Ascending aorta (tissue), 2 donors: ENCODE data around the gene GARIN3. TPM values are rescaled to one million over a fixed set of nuclear protein-coding genes. Genes with fewer than 3 reads are reported as not detected.
"Not testable (repeated sequence)": the region's sequence is repeated elsewhere in the genome, so short reads cannot be mapped to it uniquely, and the experiment has no call there.

Source experiments
- DNase-seq, 2 donors: peaks; one replicate each; pipeline ENCODE4 v3.0.0-alpha.2; 2019; ENCODE audit warnings: low spot score in 2 of 2
- H3K27ac ChIP-seq, 2 donors: fragments of 200-600 bp; sonication (generic); one replicate each; pipeline ENCODE4 v1.5.1; 2016 to 2017; ENCODE audit warnings: mild to moderate bottlenecking in 1 of 2
- H3K27me3 ChIP-seq: fragments of 200-600 bp; sonication (generic); one replicate; pipeline ENCODE4 v1.5.1; 2017
- H3K36me3 ChIP-seq, 2 donors: fragments of 200-600 bp; sonication (generic); one replicate each; pipeline ENCODE4 v1.5.1; 2016
- H3K4me1 ChIP-seq, 2 donors: fragments of 200-600 bp; sonication (generic); one replicate each; pipeline ENCODE4 v1.5.1; 2016 to 2017; ENCODE audit warnings: mild to moderate bottlenecking in 1 of 2
- H3K4me3 ChIP-seq, 2 donors: fragments of 200-600 bp; sonication (generic); one replicate each; pipeline ENCODE4 v1.5.1; 2016 to 2017; ENCODE audit warnings: mild to moderate bottlenecking in 1 of 2
- H3K9me3 ChIP-seq, 2 donors: fragments of 200-600 bp; sonication (generic); one replicate each; pipeline ENCODE4 v1.5.1; 2016
- CTCF ChIP-seq, 3 experiments: fragments of 200-600 bp in 2 of 3; fragments of 450-650 bp in 1 of 3; sonication (generic) in 2 of 3; IDR thresholded peaks; one replicate each; pipeline ENCODE4 v1.5.1; 2016 to 2019; ENCODE audit warnings: antibody characterized with exemption in 3 of 3, mild to moderate bottlenecking in 1 of 3, moderate library complexity in 1 of 3
- intact Hi-C: fragments of 100-400 bp; cut with DNase I; formaldehyde crosslinking; loops from one replicate; pipeline ENCODE4 v1.15.1; 2023
- total RNA-seq: library from RNA; depleted of rRNA; stranded (reverse); fragments of >200 nt; gene quantifications from one replicate; pipeline ENCODE4 v1.1.0, GENCODE V29; 2016

The GARIN3 gene
- total RNA-seq, 1 donor from 2014 or later: not detected

GRCh38 chr5:157188270-157188669 is 22.2 kb upstream of the GARIN3 start:
- no peaks in the 10 kb centered on the region for H3K36me3 ChIP-seq
- DNase-seq: no peak
- H3K27ac ChIP-seq: no peak overlapping the region
- intact Hi-C loops: no loop called here
- H3K4me1 ChIP-seq: no peaks in the 10 kb centered on the region
- no peak for TF ChIP-seq CTCF (IDR thresholded peaks at IDR 0.05)
- H3K27me3 ChIP-seq: no peaks in the 10 kb centered on the region
- no peak overlapping the region for H3K4me3 ChIP-seq
- H3K9me3 ChIP-seq: no peaks in the 10 kb centered on the region

GRCh38 chr5:157187046-157187754 is 21.1 kb upstream of the GARIN3 start:
- no peaks in the 10 kb centered on the region for H3K4me1 ChIP-seq

GRCh38 chr5:157186309-157187045 is 20.4 kb upstream of the GARIN3 start:
- H3K27me3 ChIP-seq: no peaks in the 10 kb centered on the region
- no peak for TF ChIP-seq CTCF (IDR thresholded peaks at IDR 0.05)
- H3K27ac ChIP-seq: no peak overlapping the region
- H3K36me3 ChIP-seq: no peaks in the 10 kb centered on the region
- H3K4me1 ChIP-seq: no peaks in the 10 kb centered on the region
- intact Hi-C loops: no loop called here
- no peak for DNase-seq
- no peaks in the 10 kb centered on the region for H3K9me3 ChIP-seq
- H3K4me3 ChIP-seq: no peak overlapping the region

More at GRCh38 chr5:157187046-157187754, 21.1 kb upstream of the GARIN3 start:
- H3K9me3 ChIP-seq: no peaks in the 10 kb centered on the region
- H3K27ac ChIP-seq: no peak overlapping the region
- no peaks in the 10 kb centered on the region for H3K27me3 ChIP-seq
- TF ChIP-seq CTCF (IDR thresholded peaks at IDR 0.05): no peak
- H3K36me3 ChIP-seq: no peaks in the 10 kb centered on the region
- no peak overlapping the region for H3K4me3 ChIP-seq
- intact Hi-C loops: no loop called here
- DNase-seq: no peak

- DNase-seq, H3K4me1 ChIP-seq, intact Hi-C loops, H3K9me3 ChIP-seq, H3K27ac ChIP-seq, H3K36me3 ChIP-seq, H3K27me3 ChIP-seq, H3K4me3 ChIP-seq: not testable (repeated sequence)
Observed at GRCh38 chr5:157185122-157185521, 19.1 kb upstream of the GARIN3 start.

- Histone ChIP-seq H3K4me3 (no peak overlapping the region), H3K9me3 (no peaks in the 10 kb centered on the region), H3K27me3 (no peaks in the 10 kb centered on the region), H3K27ac (no peak overlapping the region), H3K4me1 (no peaks in the 10 kb centered on the region), H3K36me3 (no peaks in the 10 kb centered on the region)
- no peak for TF ChIP-seq CTCF (IDR thresholded peaks at IDR 0.05)
- DNase-seq: no peak
- intact Hi-C loops: no loop called here
Observed at GRCh38 chr5:157184117-157184670, 18.1 kb upstream of the GARIN3 start.

GRCh38 chr5:157182143-157182757 is 16.2 kb upstream of the GARIN3 start:
- H3K36me3 ChIP-seq: no peaks in the 10 kb centered on the region
- TF ChIP-seq CTCF (IDR thresholded peaks at IDR 0.05): no peak
- no peaks in the 10 kb centered on the region for H3K4me1 ChIP-seq
- no peak for DNase-seq
- H3K4me3 ChIP-seq: no peak overlapping the region
- H3K9me3 ChIP-seq: no peaks in the 10 kb centered on the region
- no peak overlapping the region for H3K27ac ChIP-seq
- no peaks in the 10 kb centered on the region for H3K27me3 ChIP-seq
- intact Hi-C loops: no loop called here
